Brain microvascular endothelial cell (primary cell): Measurements from ENCODE around the gene UBXN4.

ENCODE experiments used
- DNase-seq: peaks from one replicate; pipeline ENCODE4 v3.0.0-alpha.2; 2020
- H3K27ac ChIP-seq: fragments of 250-450 bp; sonication (Bioruptor Pico); 2 replicates; pipeline ENCODE4 v1.5.1; 2020; ENCODE audit warnings: mild to moderate bottlenecking, moderate library complexity
- H3K27me3 ChIP-seq: fragments of 250-450 bp; sonication (Bioruptor Pico); replicated peaks from 2 replicates; pipeline ENCODE4 v1.5.1; 2020; ENCODE audit warnings: mild to moderate bottlenecking
- H3K36me3 ChIP-seq: fragments of 250-450 bp; sonication (Bioruptor Pico); replicated peaks from 2 replicates; pipeline ENCODE4 v1.5.1; 2020; ENCODE audit warnings: mild to moderate bottlenecking
- H3K4me3 ChIP-seq: 2 replicates; pipeline ENCODE4 v1.5.1; 2011; ENCODE audit warnings: low read depth, mild to moderate bottlenecking, control low read depth, low read length, moderate library complexity
- CTCF ChIP-seq: IDR thresholded peaks from 2 replicates; pipeline ENCODE4 v1.5.1; 2011; ENCODE audit warnings: low read depth, mild to moderate bottlenecking, moderate library complexity, low read length, control low read depth, inconsistent platforms; ENCODE audit errors: missing control alignments
- in situ Hi-C: cut with HindIII; loops from 2 replicates; pipeline ENCODE4 v1.10.0; 2017; ENCODE audit warnings: low sequenced_read_pairs, low pct_ligation_motif_present

The UBXN4 gene

GRCh38 chr2:135832891-135833290 is 91.2 kb downstream of the UBXN4 start:
- H3K27ac ChIP-seq: no peak overlapping the region
- H3K27me3 ChIP-seq: no peaks in the 10 kb centered on the region
- no peak overlapping the region for H3K4me3 ChIP-seq
- no peak for DNase-seq
- in situ Hi-C loops: no loop called here
- no peak for TF ChIP-seq CTCF
- no peaks in the 10 kb centered on the region for H3K36me3 ChIP-seq
